Muscle of arm (tissue), 12 donors: ENCODE data around the gene MTCL1. TPM values are rescaled to one million over a fixed set of nuclear protein-coding genes. Genes with fewer than 3 reads are reported as not detected.

Experiments used
- DNase-seq: peaks from one replicate; pipeline ENCODE4 v3.0.0-alpha.2; 2013
- polyA plus RNA-seq, 12 donors: library from polyadenylated mRNA; unstranded; fragments of 120-200 nt; gene quantifications; one replicate each; pipeline ENCODE4 v1.2.1, GENCODE V29; 2013; ENCODE audit not compliant: insufficient read length in 12 of 12

The MTCL1 gene
- polyA plus RNA-seq, 12 donors, result 18.2 to 51.8 (median 28.9) TPM; not detected in 1

DNA sequence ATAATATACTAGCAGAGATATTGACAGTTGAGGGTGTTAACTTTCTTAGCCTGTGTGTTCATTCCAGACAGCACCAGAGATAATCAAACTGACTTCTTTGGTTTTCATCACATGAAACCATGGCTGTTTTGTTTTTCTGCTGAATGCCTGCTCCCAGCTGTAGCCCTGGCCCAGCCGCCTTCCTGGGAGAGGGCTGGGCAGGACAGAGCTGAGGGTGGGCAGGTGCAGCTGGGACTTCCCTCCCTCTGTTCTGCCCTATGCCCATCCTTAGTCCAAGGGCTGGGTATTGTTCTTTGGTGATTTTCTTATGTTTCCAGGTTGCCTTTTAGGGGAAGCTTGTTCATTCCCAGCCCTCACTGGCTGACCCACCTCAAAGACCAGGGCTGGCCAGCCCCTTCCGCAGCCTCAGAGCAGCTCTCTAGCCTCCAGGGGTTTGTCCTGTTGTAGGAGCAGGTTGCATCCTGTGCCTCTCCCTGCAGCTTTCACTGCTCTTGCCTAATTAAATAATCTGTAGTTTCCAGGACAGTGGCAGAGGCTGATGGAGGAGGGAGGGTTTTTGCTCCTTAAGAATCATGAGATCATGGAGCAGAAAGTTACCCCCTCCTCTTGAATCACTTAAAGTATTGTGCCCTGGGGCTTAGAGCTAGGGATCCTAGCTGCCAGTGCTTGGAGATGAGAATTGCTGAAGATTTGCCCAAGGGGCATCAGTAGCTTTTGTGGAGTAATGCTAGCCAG is 61.4 kb downstream of the MTCL1 start:
- DNase-seq, result no peak

DNA sequence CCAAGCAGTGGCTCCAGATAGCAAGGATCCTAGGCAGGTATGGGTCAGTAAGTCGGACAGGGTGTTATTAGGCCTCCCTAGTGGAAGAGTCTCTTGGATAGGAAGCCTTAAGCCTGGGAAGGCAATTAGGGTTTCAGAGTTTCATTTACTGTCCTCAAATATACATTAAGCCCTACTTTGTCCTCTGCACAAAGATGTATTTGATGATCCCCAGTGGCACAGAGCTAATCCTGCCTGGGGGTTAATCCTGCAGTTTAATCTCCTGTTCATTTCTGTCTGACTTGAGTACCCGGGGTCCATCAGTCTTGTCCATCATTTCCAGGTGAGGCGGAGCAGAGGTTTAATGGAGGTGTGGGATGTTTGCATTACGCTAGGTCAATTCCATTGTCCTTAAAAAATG is 62.0 kb downstream of the MTCL1 start:
- DNase-seq, result no peak

DNA sequence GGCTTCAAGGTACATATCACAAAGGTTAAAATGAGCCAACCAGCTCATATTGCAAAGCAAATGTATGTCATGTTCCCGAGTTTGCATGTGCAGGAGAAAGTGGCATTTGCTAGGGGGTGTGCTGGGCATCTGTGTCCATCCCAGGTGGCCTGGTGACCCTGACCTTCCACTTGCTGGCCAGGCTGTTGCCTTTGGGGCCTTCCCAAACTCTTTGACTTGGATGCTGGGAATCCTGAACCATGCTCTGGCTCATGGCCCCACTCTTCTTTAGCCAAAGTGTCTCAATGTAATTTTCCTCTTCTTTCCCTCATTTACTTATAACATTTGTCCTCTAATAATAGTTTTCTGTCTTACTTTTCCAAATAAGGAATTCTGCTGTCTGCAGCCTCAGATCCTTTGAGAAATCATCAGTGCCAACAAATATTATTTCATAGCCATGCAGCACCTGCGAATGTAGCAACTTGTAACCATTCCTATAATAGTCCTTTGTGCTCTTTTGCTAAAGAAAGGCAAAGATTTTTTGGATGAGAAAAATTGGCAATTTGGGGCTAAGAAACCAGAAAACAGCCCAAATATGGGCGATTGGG is 64.2 kb downstream of the MTCL1 start:
- peak; percentile 52 for DNase-seq

DNA sequence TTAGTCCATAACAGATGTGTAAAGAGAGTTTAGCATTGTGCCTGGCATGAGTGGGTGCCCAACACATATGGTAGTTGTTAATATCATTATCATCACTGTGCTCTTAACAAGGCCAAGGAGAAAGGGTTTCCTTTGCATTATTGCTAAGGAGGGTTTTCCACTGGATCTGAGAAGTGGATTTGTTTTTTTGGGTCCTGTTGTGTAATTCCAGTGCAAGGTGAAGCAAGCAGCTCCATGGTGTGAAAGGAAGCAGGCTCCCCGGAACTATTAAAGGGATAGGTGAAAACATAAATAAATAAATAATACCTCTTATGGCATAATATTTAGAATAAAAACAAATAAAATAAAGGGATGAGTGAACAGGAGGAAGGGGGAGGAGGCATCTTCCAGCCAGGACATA is 65.3 kb downstream of the MTCL1 start:
- DNase-seq, result no peak

DNA sequence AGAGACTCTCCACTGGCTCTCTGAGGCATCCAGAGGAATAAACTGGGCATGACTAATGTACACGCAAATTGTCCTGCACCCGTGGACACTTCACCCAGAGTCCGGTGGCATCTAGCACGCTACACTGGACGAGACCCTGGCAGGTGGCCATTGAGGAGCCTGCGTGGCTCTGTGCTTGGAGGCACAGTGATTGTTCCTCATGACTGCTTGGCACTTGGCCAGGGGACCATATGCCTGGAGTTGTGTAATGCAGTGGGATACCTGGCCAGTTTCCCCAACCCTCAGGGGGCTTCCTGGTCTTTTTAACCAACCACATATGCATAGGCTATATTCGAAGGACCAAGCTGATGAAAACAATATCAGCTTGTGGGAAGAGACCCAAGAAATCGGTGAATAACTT is 66.6 kb downstream of the MTCL1 start:
- no peak for DNase-seq

DNA sequence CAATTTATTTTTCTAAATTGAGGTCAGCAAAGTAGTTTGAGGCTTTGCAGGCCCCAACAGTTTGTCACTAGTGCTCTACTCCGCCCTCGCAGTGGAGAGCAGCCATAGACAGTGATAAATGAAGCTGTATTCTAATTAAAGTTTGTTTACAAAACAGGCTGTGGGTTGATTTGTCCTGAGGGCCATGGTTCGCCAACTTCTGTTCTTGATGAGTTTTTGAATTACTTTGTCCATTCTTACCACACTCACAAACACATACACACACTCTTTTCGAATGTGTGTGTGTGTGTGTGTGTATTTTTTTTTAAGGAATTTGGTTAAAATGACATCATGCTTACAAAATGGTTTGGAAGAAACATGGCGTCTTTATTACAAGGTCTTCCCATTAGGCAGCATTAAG is 68.6 kb downstream of the MTCL1 start:
- no peak for DNase-seq

DNA sequence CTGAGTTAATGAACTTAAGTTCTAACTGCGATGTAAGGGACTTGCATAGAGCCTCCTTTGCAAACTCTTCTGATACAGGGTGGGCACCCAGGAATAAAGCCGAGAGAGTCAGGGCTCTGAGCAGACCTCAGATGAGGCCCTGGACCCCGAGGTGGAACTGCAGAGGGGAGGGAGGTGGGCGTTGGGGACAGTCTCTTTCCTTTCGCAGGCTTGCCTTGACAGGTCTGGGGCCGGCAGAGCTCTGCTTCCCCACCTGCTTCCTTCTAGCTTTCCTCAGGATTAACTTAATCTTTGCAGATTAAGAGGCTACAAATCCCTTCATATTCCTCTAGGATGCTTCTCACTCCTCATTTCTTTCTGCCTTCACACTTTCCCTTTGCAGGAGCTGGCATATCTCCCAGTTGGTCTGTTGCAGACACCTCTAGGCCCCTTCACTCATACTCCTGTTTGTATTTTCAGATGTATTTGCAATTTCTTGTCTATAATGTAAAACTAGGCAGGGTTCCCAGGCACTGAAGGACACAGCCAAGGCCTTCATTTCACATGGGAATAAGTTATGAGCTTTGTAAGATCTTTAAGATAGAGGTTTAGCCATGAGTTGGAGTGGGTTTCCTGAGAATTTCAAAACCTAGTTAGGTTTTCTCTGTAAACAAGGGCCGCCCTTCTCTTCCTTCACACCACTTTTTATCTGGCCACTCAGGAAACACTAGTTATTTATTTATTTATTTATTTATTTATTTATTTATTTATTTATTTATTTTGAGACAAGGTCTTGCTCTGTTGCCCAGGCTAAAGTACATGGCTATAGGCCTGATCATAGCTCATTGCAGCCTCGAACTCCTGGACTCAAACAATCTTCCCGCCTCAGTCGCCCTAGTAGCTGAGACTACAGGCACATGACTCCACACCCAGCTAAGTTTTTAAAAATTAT is 70.9 kb downstream of the MTCL1 start:
- peak; percentile 20 for DNase-seq

DNA sequence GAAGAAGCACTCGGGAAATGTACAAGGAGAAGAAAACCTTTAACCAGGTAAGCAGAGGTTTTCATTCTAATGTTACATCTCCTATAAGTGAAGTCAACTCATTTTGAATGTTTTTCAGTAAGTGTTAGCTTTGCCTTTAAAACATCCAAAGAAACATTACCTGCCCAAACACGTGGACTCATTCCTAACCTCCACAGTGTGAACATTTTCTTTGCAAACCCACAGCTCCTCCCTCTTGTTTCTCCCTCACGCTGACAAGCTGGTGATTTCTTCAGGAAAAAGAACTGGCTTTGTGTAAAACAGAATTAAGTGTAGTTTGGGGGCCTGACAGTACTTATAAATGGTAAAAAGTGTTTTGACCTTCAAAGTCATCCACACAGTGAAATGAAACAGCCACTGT is 72.5 kb downstream of the MTCL1 start:
- no peak for DNase-seq

DNA sequence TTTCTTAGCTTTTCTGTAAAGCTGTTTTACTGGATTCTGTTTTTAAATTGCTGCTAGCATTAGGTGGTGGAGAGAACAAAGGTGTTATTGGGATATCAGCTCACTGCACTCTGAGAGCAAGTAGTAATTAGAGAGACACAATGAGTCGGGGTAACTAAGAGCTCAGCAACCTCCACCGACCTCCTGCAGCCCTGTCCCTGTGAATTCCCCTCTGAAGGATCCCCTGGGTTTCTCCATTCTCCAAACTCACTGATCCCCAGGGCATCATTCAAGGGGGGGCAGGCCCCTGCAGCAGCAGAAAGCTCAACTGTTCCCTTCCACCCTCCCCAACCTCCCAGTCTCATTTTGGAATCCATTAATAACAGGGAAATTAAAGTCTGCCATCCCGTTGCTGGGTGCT is 73.0 kb downstream of the MTCL1 start:
- no peak for DNase-seq

DNA sequence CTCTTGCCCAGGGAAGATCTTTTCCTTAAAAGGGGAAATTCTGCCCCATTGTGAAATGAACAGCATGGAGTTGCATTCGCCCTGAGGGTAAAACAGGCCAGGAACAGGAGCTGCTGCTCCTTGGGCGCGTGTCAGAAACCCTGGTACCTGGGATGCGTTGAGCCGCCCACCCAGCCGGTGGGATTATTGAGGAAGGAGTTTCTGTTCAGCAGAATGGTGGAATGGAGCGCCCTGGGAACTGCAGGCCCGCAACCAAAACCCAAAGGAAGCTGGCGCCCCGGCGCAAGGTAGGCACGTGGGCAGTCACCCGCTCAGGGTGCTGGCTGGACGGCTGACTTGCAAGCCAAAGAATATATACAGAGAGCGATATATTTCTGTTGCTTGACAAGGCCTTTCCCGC is 73.5 kb downstream of the MTCL1 start:
- no peak for DNase-seq

DNA sequence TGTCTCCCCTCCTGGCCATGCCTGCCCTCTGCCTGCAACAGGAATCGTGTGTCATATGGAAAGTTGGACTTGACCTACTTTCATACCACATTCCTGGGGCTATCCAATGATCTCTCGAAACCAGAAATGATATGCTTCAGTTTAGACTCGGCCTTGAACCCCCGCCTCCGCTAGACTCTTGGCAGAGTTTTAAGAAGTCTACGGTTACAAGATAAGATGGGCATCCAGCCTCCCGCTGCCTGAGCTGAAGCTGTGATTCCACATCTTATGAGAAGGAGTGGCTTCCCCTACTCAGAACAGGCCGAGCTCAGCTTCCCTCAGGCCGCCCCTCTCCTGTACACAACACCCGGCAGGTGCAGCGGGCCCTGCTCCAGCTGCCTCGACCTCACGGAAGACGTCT is 73.9 kb downstream of the MTCL1 start:
- no peak for DNase-seq

DNA sequence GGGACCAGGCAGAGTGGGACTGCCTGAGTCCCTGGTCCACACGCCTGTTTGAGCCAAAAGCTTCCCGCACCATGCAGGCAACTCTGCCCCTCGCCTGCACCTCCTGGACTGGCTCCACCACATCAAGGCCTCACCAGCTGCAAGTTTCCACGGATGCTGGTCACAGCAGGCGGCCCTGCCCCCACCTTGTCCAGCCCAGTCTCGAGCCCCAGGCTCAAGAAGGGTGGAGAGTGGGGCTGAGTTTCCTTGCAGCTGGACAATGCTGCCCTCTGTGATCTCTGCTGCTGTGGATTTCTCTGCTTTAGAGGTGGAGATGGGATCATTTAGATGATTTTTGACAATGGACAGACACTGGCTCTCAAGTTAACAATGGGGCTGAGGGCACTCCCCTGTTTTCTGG is 74.9 kb downstream of the MTCL1 start:
- no peak for DNase-seq

DNA sequence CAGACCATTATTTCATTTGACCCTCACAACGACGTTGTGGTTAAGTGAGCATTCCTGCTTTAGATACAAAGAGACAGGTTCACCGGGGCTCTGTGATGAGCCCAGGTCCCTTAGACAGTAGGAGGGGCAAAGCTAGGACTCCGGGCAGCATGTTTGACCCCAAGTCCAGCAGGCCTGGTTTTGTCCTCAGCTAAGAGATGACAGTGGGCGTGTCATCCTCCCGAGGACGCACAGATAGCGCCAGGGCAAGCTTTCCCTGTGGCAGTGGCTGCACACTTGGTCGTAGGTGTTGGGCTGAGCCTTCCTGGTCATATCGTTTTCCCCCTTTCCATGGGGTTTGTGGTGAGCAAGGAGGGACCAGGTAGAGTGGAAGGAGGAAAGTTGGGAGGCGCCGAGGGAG is 76.3 kb downstream of the MTCL1 start:
- no peak for DNase-seq

DNA sequence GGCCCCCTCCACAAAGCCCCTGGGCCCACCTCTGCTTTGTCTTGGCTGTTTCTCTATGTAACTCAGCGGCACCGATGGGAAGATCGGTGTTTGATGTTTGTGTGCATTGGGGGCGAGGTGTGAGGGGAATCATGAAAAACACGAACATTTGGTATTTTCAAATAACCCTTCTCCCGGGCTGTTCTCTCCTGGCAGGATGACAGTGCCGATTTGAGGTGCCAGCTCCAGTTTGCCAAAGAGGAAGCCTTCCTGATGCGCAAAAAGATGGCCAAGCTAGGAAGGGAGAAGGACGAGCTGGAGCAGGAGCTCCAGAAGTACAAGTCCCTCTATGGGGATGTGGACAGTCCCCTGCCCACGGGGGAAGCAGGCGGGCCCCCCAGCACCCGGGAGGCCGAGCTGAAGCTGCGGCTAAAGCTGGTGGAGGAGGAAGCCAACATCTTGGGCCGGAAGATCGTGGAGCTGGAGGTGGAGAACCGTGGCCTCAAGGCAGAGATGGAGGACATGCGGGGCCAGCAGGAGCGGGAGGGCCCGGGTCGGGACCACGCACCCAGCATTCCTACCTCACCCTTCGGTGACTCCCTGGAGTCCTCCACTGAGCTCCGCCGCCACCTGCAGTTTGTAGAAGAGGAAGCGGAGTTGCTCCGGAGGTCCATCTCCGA is 78.1 kb downstream of the MTCL1 start:
- no peak for DNase-seq

DNA sequence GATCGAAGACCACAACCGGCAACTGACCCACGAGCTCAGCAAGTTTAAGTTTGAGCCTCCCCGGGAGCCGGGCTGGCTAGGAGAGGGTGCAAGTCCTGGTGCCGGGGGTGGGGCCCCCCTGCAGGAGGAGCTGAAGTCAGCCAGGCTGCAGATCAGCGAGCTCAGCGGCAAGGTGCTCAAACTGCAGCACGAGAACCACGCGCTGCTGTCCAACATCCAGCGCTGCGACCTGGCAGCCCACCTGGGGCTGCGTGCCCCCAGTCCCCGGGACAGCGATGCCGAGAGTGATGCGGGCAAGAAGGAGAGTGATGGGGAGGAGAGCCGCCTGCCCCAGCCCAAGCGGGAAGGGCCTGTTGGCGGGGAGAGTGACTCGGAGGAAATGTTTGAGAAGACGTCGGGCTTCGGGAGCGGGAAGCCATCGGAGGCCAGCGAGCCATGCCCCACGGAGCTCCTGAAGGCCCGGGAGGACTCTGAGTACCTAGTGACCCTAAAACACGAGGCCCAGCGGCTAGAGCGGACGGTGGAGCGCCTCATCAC is 78.7 kb downstream of the MTCL1 start:
- no peak for DNase-seq

DNA sequence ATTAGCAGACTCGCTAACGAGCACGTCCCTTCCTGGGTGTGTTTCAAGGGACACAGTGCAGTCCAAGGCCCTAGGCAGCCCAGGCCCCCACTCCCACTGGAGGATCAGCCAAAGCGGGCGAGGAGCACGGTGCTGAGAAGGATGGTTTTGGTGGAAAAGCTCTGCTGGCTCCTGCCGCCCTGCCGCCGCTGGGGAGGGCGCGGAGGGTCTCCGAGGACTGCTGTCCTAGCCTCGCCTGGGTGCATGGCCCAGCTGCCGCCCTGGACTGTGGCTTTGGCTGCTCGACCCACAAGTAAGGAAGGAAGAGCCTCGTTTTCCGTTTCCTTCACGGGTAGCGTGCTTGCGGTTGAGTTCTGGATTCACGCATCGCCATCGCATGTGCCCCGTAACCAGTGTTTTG is 79.9 kb downstream of the MTCL1 start:
- DNase-seq, result no peak

DNA sequence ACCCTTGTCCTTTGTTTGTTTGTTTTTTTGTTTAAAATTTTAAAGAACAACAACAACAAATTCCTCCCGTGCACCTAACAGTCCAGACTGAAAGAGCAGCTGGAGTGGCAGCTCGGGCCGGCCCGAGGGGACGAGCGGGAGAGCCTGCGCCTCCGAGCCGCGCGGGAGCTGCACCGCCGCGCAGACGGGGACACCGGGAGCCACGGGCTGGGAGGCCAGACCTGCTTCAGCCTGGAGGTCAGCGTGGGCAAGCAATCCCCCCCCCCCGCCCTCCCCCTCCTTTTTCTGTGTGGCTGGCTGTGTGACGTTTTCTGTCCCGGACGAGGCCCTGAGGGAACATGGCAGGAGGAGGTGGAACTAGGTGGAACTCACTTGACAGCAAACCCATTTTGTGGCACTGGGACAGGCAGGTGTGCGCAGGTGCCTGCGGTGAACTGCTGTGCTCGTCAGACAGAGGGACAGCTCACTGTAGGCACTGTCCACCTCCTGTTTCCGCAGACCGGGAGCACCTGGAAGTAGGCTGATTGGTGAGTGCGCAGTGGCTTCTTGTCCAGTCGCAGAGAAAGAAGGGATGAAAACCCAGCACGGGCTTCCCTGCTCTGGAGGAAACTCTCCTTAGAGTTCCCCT is 80.6 kb downstream of the MTCL1 start:
- no peak for DNase-seq

DNA sequence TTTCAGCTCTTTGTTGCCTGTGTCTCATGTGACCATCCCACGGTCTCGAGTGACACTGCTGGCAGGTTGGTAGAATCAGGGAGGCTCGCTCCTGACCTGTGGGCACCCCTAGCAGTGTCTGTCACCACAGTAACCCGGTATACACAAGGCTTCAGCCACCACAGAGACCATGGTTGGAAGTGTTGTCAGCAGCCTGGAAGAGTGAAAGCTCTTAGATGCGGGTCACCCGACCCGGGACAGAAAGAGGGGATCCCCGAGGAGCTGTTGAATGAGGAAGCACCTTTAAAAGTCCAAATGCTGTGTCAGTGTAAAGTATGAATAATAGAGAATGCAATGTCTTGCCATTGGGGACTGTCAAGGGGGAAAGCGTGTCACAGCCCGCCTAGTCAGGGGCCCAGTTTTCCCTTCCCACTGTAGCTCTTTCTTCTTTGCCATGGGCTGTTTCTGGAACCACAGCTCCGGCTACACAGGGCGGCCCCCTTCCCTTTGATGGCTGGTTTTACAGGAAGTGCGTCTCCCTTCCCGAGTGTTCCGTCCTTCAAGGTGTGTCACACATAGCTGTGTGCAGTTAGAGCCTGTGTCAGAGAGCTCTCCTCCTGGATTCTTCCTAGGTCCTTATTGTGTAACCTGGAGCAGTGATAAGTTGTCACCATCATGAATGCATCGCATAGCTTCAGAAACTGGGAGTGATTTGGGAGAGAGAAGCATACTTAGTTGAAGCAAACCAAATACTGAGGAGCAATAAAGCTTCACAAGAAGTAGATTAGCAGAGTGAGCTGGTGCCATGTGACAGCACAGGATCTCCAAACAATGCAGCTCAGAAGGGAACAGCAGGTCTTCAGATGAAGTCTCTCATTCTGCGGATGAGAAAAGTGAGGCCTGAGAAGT is 81.4 kb downstream of the MTCL1 start:
- DNase-seq, result no peak

DNA sequence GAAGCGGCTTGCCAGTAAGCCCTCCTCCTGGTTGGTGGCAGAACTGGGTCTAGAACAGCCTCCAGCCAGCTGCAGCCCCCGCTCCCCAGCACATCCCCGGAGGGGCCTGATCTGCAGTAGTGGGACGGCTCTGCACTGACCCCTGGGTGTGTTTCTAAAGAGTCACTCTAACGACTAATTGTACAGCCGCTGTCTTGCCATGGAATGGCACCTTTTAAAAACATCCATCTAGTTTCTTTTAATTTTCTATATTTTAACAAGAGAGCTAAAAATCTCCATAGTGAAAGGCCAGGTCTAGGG is 82.0 kb downstream of the MTCL1 start:
- DNase-seq, result no peak

DNA sequence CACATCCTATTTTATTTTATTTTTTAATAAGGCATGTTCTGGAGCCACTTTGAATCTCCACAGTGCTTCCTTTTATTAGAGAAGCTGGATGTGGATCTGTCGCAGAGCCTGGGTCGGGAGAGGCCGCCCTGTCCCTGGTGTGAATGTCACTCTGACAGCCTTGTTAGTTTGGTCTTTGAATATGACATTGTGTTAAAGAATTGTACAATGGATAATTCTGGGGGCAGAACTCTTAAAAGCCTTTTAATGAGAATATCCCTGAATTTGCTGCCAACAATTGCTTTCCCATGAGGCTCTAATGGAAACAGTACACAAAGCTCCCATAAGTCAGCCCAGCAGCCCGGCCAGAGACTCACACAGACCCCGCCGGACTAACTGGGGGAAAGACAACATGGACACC is 82.4 kb downstream of the MTCL1 start:
- no peak for DNase-seq
